Activated CD4-positive, alpha-beta T cell treated with anti-CD3 and anti-CD28 coated beads, Interleukin-2, Interleukin-6, amounts not matched to agents 100 ng/mL and 50 ng/mL, durations not matched to agents 16 hours and 8 hours (primary cell): Measurements from ENCODE around the gene COL16A1.

Experiments
- DNase-seq: peaks from one replicate; pipeline ENCODE4 v3.0.0-alpha.2; 2020

Gene COL16A1

GRCh38 chr1:31645274-31645568 lies 58.6 kb downstream of the COL16A1 start:
- DNase-seq, result no peak

- DNase-seq, result peak; percentile 99
Observed at GRCh38 chr1:31644560-31645273, 59.1 kb downstream of the COL16A1 start, which contains the start of gene PEF1. TSS of gene PEF1 (minus strand) at chr1:31644876. CDS start at chr1:31644864, 12 bp downstream.

GRCh38 chr1:31643976-31644559 lies 59.7 kb downstream of the COL16A1 start:
- no peak for DNase-seq

- no peak for DNase-seq
Observed at GRCh38 chr1:31642897-31643296, 60.9 kb downstream of the COL16A1 start.

GRCh38 chr1:31642366-31642765 lies 61.5 kb downstream of the COL16A1 start:
- DNase-seq, result no peak

GRCh38 chr1:31640964-31641363 lies 62.9 kb downstream of the COL16A1 start:
- DNase-seq, result no peak

- no peak for DNase-seq
Observed at GRCh38 chr1:31640179-31640578, 63.6 kb downstream of the COL16A1 start.

GRCh38 chr1:31639543-31639942 lies 64.3 kb downstream of the COL16A1 start:
- DNase-seq, result no peak

GRCh38 chr1:31637915-31638673 lies 65.7 kb downstream of the COL16A1 start:
- no peak for DNase-seq

GRCh38 chr1:31633117-31633516 lies 70.7 kb downstream of the COL16A1 start:
- DNase-seq, result peak; percentile 47

GRCh38 chr1:31632649-31633048 lies 71.2 kb downstream of the COL16A1 start:
- no peak for DNase-seq

- no peak for DNase-seq
Observed at GRCh38 chr1:31628931-31629556, 74.8 kb downstream of the COL16A1 start.

- DNase-seq, result no peak
Observed at GRCh38 chr1:31627930-31628559, 75.8 kb downstream of the COL16A1 start.

GRCh38 chr1:31627301-31627929 lies 76.4 kb downstream of the COL16A1 start:
- DNase-seq, result no peak

GRCh38 chr1:31626223-31627207 lies 77.3 kb downstream of the COL16A1 start:
- DNase-seq, result no peak

GRCh38 chr1:31625561-31626222 lies 78.1 kb downstream of the COL16A1 start:
- DNase-seq, result no peak

GRCh38 chr1:31624731-31625514 lies 78.9 kb downstream of the COL16A1 start:
- no peak for DNase-seq

GRCh38 chr1:31624309-31624708 lies 79.5 kb downstream of the COL16A1 start:
- DNase-seq, result peak; percentile 20

- no peak for DNase-seq
Observed at GRCh38 chr1:31623365-31623764, 80.5 kb downstream of the COL16A1 start.
